Ureter (tissue), 1 donor: ENCODE measurements around the gene TTLL9. TPM values are rescaled to one million over a fixed set of nuclear protein-coding genes. Genes with fewer than 3 reads are reported as not detected.

Source experiments
- DNase-seq: peaks from one replicate; pipeline ENCODE4 v3.0.0-alpha.2; 2020; ENCODE audit warnings: low spot score
- total RNA-seq: library from RNA; stranded (reverse); gene quantifications from one replicate; pipeline ENCODE4 v1.2.4, GENCODE V29; 2023
- donor health status: DM: yes; HTN: yes; CAD: no.

The TTLL9 gene
- total RNA-seq, 1 donor from 2014 or later, result 0.86 TPM

- DNase-seq, result no peak
Measured at GRCh38 chr20:31857861-31858759, 12.3 kb upstream of the TTLL9 start.

GRCh38 chr20:31858760-31859083, 11.7 kb upstream of the TTLL9 start:
- DNase-seq, result no peak

- DNase-seq, result no peak
Measured at GRCh38 chr20:31859266-31859997, 11.0 kb upstream of the TTLL9 start.

GRCh38 chr20:31859998-31860380, 10.4 kb upstream of the TTLL9 start:
- DNase-seq, result no peak

- DNase-seq, result no peak
Measured at GRCh38 chr20:31860390-31861134, 9.9 kb upstream of the TTLL9 start.

- no peak for DNase-seq
Measured at GRCh38 chr20:31861135-31861384, 9.4 kb upstream of the TTLL9 start.

- DNase-seq, result no peak
Measured at GRCh38 chr20:31861385-31862156, 8.9 kb upstream of the TTLL9 start.

- DNase-seq, result no peak
Measured at GRCh38 chr20:31862157-31862470, 8.3 kb upstream of the TTLL9 start.

- no peak for DNase-seq
Measured at GRCh38 chr20:31862506-31862905, 7.9 kb upstream of the TTLL9 start.

GRCh38 chr20:31863296-31864085, 6.9 kb upstream of the TTLL9 start:
- DNase-seq, result no peak

GRCh38 chr20:31864521-31865400, 5.7 kb upstream of the TTLL9 start:
- DNase-seq, result no peak

GRCh38 chr20:31866221-31866620, 4.2 kb upstream of the TTLL9 start:
- DNase-seq, result no peak

- no peak for DNase-seq
Measured at GRCh38 chr20:31868853-31869672, 1.4 kb upstream of the TTLL9 start.

GRCh38 chr20:31869673-31869941, 827 bp upstream of the TTLL9 start:
- DNase-seq, result no peak

- no peak for DNase-seq
Measured at GRCh38 chr20:31870726-31871617, 538 bp downstream of the TTLL9 start.

- DNase-seq, result no peak
Measured at GRCh38 chr20:31871618-31871954, 1.2 kb downstream of the TTLL9 start.

GRCh38 chr20:31872406-31872805, 2.0 kb downstream of the TTLL9 start:
- DNase-seq, result no peak

- DNase-seq, result no peak
Measured at GRCh38 chr20:31875671-31876070, 5.2 kb downstream of the TTLL9 start.

- DNase-seq, result no peak
Measured at GRCh38 chr20:31877684-31878083, 7.2 kb downstream of the TTLL9 start.
